GM11168 (cell line): ENCODE results near the gene ADAM23.

Source experiments
- in situ Hi-C: fragments of 300-500 bp; cut with MboI; formaldehyde crosslinking; loops from one replicate; pipeline ENCODE4 v1.12.0; 2022; ENCODE audit warnings: low sequenced_read_pairs; ENCODE audit not compliant: unreplicated experiment

The ADAM23 gene

GRCh38 chr2:206558492-206558891 is 115.2 kb downstream of the ADAM23 start:
- in situ Hi-C loops, result no loop called here

DNA sequence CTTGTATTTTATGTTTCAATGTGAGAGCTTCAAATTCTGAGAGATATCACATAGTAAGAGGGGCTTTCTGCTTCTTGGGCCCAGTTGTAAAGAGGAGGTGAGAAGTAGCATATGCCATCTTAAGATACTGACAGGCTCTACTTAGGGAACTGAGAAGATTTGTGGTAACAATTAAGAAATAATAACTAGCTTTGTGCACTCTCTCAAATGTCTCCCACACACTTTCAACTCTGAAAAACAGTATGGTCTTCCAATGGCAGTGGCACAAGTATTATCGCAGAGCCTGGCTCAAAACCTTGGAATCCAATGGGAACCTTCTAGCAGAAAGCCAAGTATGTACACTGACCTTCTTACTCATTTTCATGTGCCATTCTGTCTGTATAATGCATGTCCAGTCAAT is 118.6 kb downstream of the ADAM23 start:
- in situ Hi-C loops, result no loop called here

- in situ Hi-C loops, result no loop called here
These were observed 119.0 kb downstream of the ADAM23 start for GRCh38 chr2:206562375-206562774.

DNA sequence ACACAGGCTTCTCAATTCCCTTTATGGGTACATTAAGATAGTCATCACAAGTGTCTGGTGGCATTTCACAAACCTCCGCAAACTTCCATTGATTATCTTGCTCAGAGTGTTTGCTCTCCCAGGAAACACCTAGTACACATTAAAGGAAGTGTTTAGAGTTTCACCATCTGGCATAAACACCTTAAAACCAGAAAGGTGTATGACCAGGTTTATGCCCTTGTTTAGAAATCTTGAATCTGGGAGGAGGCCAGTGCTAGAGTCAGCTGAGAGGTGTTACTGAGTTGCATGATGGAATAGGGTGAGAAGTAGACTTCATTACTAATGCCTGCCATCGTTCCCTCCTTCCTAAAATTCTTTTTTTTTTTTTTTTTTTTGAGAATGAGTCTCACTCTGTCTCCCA is 120.0 kb downstream of the ADAM23 start:
- in situ Hi-C loops, result no loop called here

DNA sequence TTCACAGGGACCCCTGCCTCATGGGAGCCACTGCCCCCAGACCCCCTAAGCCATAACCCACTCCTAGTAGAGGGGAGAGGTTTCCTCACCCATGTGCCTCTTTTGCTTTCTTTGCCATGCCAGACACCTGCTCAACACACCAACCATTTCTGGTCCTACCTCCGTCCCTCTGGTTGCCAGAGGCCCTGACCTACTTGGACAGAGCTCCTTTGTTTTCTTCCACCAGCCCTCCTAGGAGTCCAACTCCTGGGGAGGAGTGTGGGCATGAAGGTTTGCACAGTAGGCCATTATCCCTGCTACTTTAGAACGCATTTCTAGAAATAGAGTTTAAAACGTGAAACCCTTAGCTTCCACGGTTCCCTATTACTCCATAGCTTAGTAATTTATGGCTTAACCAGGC is 122.3 kb downstream of the ADAM23 start:
- in situ Hi-C loops, result no loop called here

GRCh38 chr2:206569470-206569869 is 126.1 kb downstream of the ADAM23 start:
- in situ Hi-C loops, result no loop called here

GRCh38 chr2:206570199-206570598 is 126.9 kb downstream of the ADAM23 start:
- in situ Hi-C loops, result no loop called here

GRCh38 chr2:206572725-206573124 is 129.4 kb downstream of the ADAM23 start:
- in situ Hi-C loops, result no loop called here

DNA sequence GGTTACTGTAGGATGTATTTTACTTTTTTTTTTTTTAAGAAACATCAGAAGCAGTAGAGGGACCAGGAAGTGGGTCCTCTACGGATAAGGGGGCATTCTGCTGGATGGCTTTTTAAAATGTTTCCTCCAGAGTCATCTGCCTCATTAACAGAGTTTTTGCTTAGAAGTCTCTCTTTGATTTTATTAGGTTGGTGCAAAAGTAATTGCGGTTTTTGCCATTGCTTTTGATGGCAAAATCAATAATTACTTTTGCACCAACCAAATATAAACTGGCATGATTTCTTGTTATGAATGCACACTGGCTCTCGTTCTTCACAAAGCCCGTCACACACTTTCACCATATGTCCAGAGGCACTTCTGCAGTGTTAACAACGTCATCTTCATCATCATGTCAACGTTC is 130.5 kb downstream of the ADAM23 start:
- in situ Hi-C loops, result no loop called here

GRCh38 chr2:206584323-206585116 is 141.2 kb downstream of the ADAM23 start:
- in situ Hi-C loops, result no loop called here

DNA sequence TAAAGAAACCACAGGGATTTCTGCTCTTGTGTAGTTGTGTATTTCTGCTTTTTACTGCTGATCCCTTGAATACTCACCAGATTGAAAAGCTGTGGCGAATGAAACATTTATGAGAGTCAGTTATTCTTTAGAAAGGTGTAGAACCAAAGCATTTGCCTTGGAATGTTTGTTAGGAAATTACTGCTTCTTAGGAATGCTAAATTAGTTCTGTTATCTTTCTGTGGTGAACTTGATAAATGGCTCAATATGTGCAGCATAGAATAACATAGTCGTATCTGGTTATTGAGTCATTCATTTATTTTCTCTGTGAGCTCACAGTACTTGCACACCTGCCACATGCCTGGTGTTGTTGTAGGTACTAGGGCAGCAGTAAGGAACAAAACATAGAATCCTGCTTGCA is 142.0 kb downstream of the ADAM23 start:
- in situ Hi-C loops, result no loop called here

GRCh38 chr2:206586609-206587008 is 143.3 kb downstream of the ADAM23 start:
- in situ Hi-C loops, result no loop called here

GRCh38 chr2:206597717-206598218 is 154.4 kb downstream of the ADAM23 start:
- in situ Hi-C loops, result no loop called here

- in situ Hi-C loops, result no loop called here
These were observed 159.9 kb downstream of the ADAM23 start for GRCh38 chr2:206603243-206603642.

- in situ Hi-C loops, result no loop called here
These were observed 167.1 kb downstream of the ADAM23 start for GRCh38 chr2:206610451-206610850.

DNA sequence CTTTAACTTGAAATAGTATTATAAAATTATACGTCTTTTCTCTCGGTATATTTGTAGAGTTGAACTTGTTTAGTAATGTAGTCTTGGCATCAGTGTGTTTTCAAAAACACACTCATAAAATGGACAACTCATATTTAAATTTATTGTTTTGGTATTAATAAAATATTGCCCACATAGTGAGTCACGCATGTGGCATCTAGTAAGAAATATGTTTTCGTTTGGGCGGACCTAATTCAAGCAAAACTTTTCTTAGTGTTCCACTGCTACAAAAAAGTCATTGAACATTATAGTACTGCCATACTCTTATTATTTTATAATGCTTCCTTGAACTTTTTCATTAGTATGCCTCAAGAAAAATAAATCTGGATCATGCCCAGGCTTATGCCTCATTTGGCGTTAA is 167.9 kb downstream of the ADAM23 start:
- in situ Hi-C loops, result no loop called here

DNA sequence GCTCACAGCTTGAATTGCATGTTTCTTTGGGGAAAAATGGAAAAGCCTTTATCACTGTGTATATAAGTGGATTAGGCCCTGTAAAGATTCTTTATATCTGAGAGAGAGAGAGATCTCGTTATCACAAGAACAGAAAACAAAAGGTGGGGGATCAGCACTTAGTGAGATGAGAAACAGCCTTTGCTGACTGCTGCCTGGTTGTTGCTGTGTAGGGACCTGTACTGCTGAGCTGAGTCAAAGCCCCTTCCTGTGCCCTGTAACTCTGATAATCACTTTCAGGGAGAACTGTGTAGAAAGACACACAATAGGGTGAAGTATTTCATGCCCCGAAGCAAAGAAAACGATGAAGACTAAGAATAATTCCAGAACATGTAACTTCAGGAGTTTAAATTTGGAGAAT is 168.4 kb downstream of the ADAM23 start:
- in situ Hi-C loops, result no loop called here

DNA sequence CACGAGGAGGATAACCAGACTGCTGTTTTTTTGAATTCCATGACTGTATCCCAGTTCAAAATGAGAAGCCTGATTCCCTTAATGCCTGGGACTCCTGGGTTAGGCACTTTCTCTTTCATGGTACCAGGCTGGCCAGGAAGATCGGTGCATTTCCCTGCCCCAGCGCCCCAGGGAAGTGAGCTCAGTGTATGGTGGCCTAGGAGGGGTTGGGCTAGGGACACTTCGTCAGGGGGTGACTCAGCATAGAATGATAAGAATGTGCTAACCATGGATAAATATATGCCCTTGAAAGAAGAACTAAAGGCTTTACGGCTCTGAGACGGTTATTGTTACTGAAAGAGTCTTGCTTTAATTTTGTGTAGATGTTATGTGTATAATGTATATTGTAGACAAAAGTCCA is 171.5 kb downstream of the ADAM23 start:
- in situ Hi-C loops, result no loop called here

- in situ Hi-C loops, result no loop called here
These were observed 172.2 kb downstream of the ADAM23 start for GRCh38 chr2:206615417-206616089.

- in situ Hi-C loops, result no loop called here
These were observed 172.8 kb downstream of the ADAM23 start for GRCh38 chr2:206616151-206616550.

- in situ Hi-C loops, result no loop called here
These were observed 175.7 kb downstream of the ADAM23 start for GRCh38 chr2:206619011-206619410.

- in situ Hi-C loops, result no loop called here
These were observed 182.8 kb downstream of the ADAM23 start for GRCh38 chr2:206626108-206626507.
